Mesenchymal stem cell (in vitro differentiated cells and primary cell): ENCODE measurements around the gene POLD3.

Experiments
- DNase-seq: peaks from one replicate; pipeline ENCODE4 v3.0.0-alpha.2; 2013
- H2AFZ ChIP-seq: one replicate; pipeline ENCODE4 v1.6.1; 2013; ENCODE audit warnings: low read depth, mild to moderate bottlenecking, control low read depth, inconsistent platforms, low read length, moderate library complexity
- H2AK5ac ChIP-seq: 2 replicates; pipeline ENCODE4 v1.6.1; 2013; ENCODE audit warnings: low read length, moderate library complexity, mild to moderate bottlenecking, inconsistent platforms; ENCODE audit not compliant: severe bottlenecking
- H2BK120ac ChIP-seq: one replicate; pipeline ENCODE4 v1.6.1; 2013; ENCODE audit warnings: low read depth, mild to moderate bottlenecking, inconsistent platforms, low read length, moderate library complexity
- H2BK12ac ChIP-seq, 2 experiments: one replicate each; pipeline ENCODE4 v1.6.1; 2013; ENCODE audit warnings: inconsistent platforms in 2 of 2, low read length in 2 of 2, mild to moderate bottlenecking in 2 of 2, moderate library complexity in 2 of 2, control low read depth in 1 of 2
- H2BK15ac ChIP-seq: one replicate; pipeline ENCODE4 v1.6.1; 2013; ENCODE audit warnings: mild to moderate bottlenecking, low read depth, inconsistent platforms; ENCODE audit not compliant: poor library complexity, severe bottlenecking
- H2BK5ac ChIP-seq: 2 replicates; pipeline ENCODE4 v1.6.1; 2013; ENCODE audit warnings: low read depth, mild to moderate bottlenecking, low read length, control low read depth, inconsistent platforms; ENCODE audit not compliant: poor library complexity, severe bottlenecking
- H3K14ac ChIP-seq, 2 experiments: one replicate each; pipeline ENCODE4 v1.6.1; 2013; ENCODE audit warnings: inconsistent platforms in 2 of 2, low read length in 2 of 2, control low read depth in 1 of 2, mild to moderate bottlenecking in 1 of 2, moderate library complexity in 1 of 2
- H3K18ac ChIP-seq, 2 experiments: one replicate each; pipeline ENCODE4 v1.6.1; 2013; ENCODE audit warnings: inconsistent platforms in 2 of 2, low read length in 2 of 2, control low read depth in 1 of 2, low read depth in 1 of 2, mild to moderate bottlenecking in 1 of 2
- H3K23ac ChIP-seq, 2 experiments: one replicate each; pipeline ENCODE4 v1.6.1; 2013; ENCODE audit warnings: inconsistent platforms in 2 of 2, low read length in 2 of 2, mild to moderate bottlenecking in 2 of 2, moderate library complexity in 2 of 2, control low read depth in 1 of 2
- H3K27ac ChIP-seq: 2 replicates; pipeline ENCODE4 v1.5.1; 2013; ENCODE audit warnings: mild to moderate bottlenecking, moderate library complexity, low read length, control low read depth, inconsistent platforms; ENCODE audit not compliant: poor library complexity, severe bottlenecking
- H3K27me3 ChIP-seq, 2 experiments: 2 replicates each; pipeline versions ENCODE4 v1.6.1 to v1.7.0; 2013; ENCODE audit warnings: low read length in 2 of 2, mild to moderate bottlenecking in 2 of 2, moderate library complexity in 2 of 2, control low read depth in 1 of 2, inconsistent platforms in 1 of 2; ENCODE audit not compliant: control insufficient read depth in 1 of 2, insufficient read depth in 1 of 2
- H3K36me3 ChIP-seq, 2 experiments: 2 replicates each; pipeline versions ENCODE4 v1.6.1 to v1.7.0; 2013; ENCODE audit warnings: low read length in 2 of 2, control low read depth in 1 of 2, inconsistent platforms in 1 of 2, low read depth in 1 of 2, mild to moderate bottlenecking in 1 of 2; ENCODE audit not compliant: insufficient read depth in 2 of 2, control insufficient read depth in 1 of 2
- H3K4ac ChIP-seq, 2 experiments: one replicate each; pipeline ENCODE4 v1.6.1; 2013; ENCODE audit warnings: inconsistent platforms in 2 of 2, low read length in 2 of 2, mild to moderate bottlenecking in 2 of 2, moderate library complexity in 2 of 2, control low read depth in 1 of 2, low read depth in 1 of 2
- H3K4me1 ChIP-seq: 2 replicates; pipeline ENCODE4 v1.6.1; 2013; ENCODE audit warnings: low read depth, low read length, control low read depth; ENCODE audit not compliant: control insufficient read depth, insufficient read depth
- H3K4me2 ChIP-seq: 2 replicates; pipeline ENCODE4 v1.6.1; 2013; ENCODE audit warnings: low read length, mild to moderate bottlenecking, inconsistent platforms; ENCODE audit not compliant: poor library complexity, severe bottlenecking
- H3K4me3 ChIP-seq, 2 experiments: 2 replicates each; pipeline versions ENCODE4 v1.5.1 to v1.7.0; 2013; ENCODE audit warnings: low read length in 2 of 2, mild to moderate bottlenecking in 2 of 2, control low read depth in 1 of 2, low read depth in 1 of 2; ENCODE audit not compliant: insufficient read depth in 1 of 2
- H3K79me1 ChIP-seq: replicated peaks from 2 replicates; pipeline ENCODE4 v1.6.1; 2013; ENCODE audit warnings: mild to moderate bottlenecking, control low read depth, low read length, inconsistent platforms; ENCODE audit not compliant: poor library complexity, severe bottlenecking
- H3K9ac ChIP-seq: 2 replicates; pipeline ENCODE4 v1.7.0; 2013; ENCODE audit warnings: mild to moderate bottlenecking, low read length, moderate library complexity
- H3K9me3 ChIP-seq: 2 replicates; pipeline ENCODE4 v1.7.0; 2013; ENCODE audit warnings: mild to moderate bottlenecking, low read length; ENCODE audit not compliant: control insufficient read depth
- H4K8ac ChIP-seq: one replicate; pipeline ENCODE4 v1.6.1; 2013; ENCODE audit warnings: inconsistent platforms, mild to moderate bottlenecking, low read length, moderate library complexity
- H4K91ac ChIP-seq: one replicate; pipeline ENCODE4 v1.6.1; 2013; ENCODE audit warnings: mild to moderate bottlenecking, low read length, inconsistent platforms
- WGBS: methylation state at CpG from one replicate; pipeline ENCODE4 v1.1.7; 2013; ENCODE audit warnings: mixed read lengths; 5-methylcytosine and 5-hydroxymethylcytosine counted together

Gene POLD3

GRCh38 chr11:74572349-74572748 is 20.0 kb upstream of the POLD3 start:
- Histone ChIP-seq H3K27me3 (peaks cover 5 to 10% of the 10 kb centered on the region in 2 experiments), H2BK120ac (no peak overlapping the region), H3K4me1 (peaks cover 2% of the 10 kb centered on the region), H3K9ac (no peak overlapping the region), H2BK15ac (no peak overlapping the region), H4K91ac (no peak overlapping the region), H3K4me3 (no peak overlapping the region), H3K27ac (no peak overlapping the region), H3K9me3 (no peaks in the 10 kb centered on the region), H3K4me2 (no peak overlapping the region), H3K23ac (no peak overlapping the region), H2BK12ac (no peak overlapping the region), H2AFZ (no peak overlapping the region), H2BK5ac (no peak overlapping the region), H4K8ac (no peak overlapping the region), H3K36me3 (no peaks in the 10 kb centered on the region), H3K14ac (no peak overlapping the region), H2AK5ac (no peak overlapping the region), H3K79me1 (no peaks in the 10 kb centered on the region), H3K4ac (no peak overlapping the region), H3K18ac (no peak overlapping the region)
- no peak for DNase-seq
- WGBS: 82% methylated on average over 4 of the region's 4 CpGs

- DNase-seq: no peak
- Histone ChIP-seq H3K4me2 (no peak overlapping the region), H3K36me3 (no peaks in the 10 kb centered on the region), H4K8ac (no peak overlapping the region), H3K18ac (no peak overlapping the region), H3K4me3 (no peak overlapping the region), H3K27me3 (peaks cover 5 to 14% of the 10 kb centered on the region in 2 experiments), H3K14ac (no peak overlapping the region), H3K4me1 (peaks cover 5% of the 10 kb centered on the region), H3K4ac (no peak overlapping the region), H3K27ac (no peak overlapping the region), H4K91ac (no peak overlapping the region), H2BK5ac (no peak overlapping the region), H2BK12ac (no peak overlapping the region), H3K9me3 (no peaks in the 10 kb centered on the region), H2BK120ac (no peak overlapping the region), H2AFZ (no peak overlapping the region), H3K9ac (no peak overlapping the region), H3K23ac (no peak overlapping the region), H2BK15ac (no peak overlapping the region), H2AK5ac (no peak overlapping the region), H3K79me1 (no peaks in the 10 kb centered on the region)
- 94% methylated on average over 6 of the region's 6 CpGs for WGBS
Observed at GRCh38 chr11:74574563-74574962, 17.8 kb upstream of the POLD3 start.

- H3K14ac ChIP-seq: no peak overlapping the region
- H2BK15ac ChIP-seq: no peak overlapping the region
- H3K27ac ChIP-seq: no peak overlapping the region
- H2BK12ac ChIP-seq: no peak overlapping the region
- no peak overlapping the region for H4K91ac ChIP-seq
- no peak overlapping the region for H3K4me2 ChIP-seq
- no peaks in the 10 kb centered on the region for H3K36me3 ChIP-seq
- no peak overlapping the region for H3K18ac ChIP-seq
- no peak overlapping the region for H2AFZ ChIP-seq
- DNase-seq: no peak
- H3K27me3 ChIP-seq: peaks cover 5 to 18% of the 10 kb centered on the region in 2 experiments
- H3K79me1 ChIP-seq: no peaks in the 10 kb centered on the region
- no peak overlapping the region for H2BK5ac ChIP-seq
- no peak overlapping the region for H3K9ac ChIP-seq
- no peak overlapping the region for H2AK5ac ChIP-seq
- 100% methylated on average over 2 of the region's 3 CpGs for WGBS
- no peak overlapping the region for H4K8ac ChIP-seq
- no peak overlapping the region for H2BK120ac ChIP-seq
- no peak overlapping the region for H3K23ac ChIP-seq
- H3K9me3 ChIP-seq: no peaks in the 10 kb centered on the region
- no peak overlapping the region for H3K4me3 ChIP-seq
- H3K4me1 ChIP-seq: peaks cover 5% of the 10 kb centered on the region
- H3K4ac ChIP-seq: no peak overlapping the region
Observed at GRCh38 chr11:74575999-74576398, 16.4 kb upstream of the POLD3 start.

GRCh38 chr11:74577181-74577580 is 15.2 kb upstream of the POLD3 start:
- H3K9me3 ChIP-seq: no peaks in the 10 kb centered on the region
- H3K36me3 ChIP-seq: no peaks in the 10 kb centered on the region
- no peak overlapping the region for H2BK12ac ChIP-seq
- H2AK5ac ChIP-seq: no peak overlapping the region
- no peak overlapping the region for H3K23ac ChIP-seq
- no peak overlapping the region for H3K18ac ChIP-seq
- no peak overlapping the region for H3K14ac ChIP-seq
- no peak overlapping the region for H3K4me2 ChIP-seq
- H3K4me1 ChIP-seq: peaks cover 5% of the 10 kb centered on the region
- no peaks in the 10 kb centered on the region for H3K79me1 ChIP-seq
- H2BK120ac ChIP-seq: no peak overlapping the region
- WGBS: 90% methylated on average over 4 of the region's 4 CpGs
- DNase-seq: no peak
- no peak overlapping the region for H2BK5ac ChIP-seq
- no peak overlapping the region for H3K4ac ChIP-seq
- no peak overlapping the region for H3K27ac ChIP-seq
- H2BK15ac ChIP-seq: no peak overlapping the region
- H3K27me3 ChIP-seq: peaks cover 0 to 18% of the 10 kb centered on the region in 2 experiments
- H4K91ac ChIP-seq: no peak overlapping the region
- no peak overlapping the region for H3K4me3 ChIP-seq
- no peak overlapping the region for H2AFZ ChIP-seq
- H3K9ac ChIP-seq: no peak overlapping the region
- H4K8ac ChIP-seq: no peak overlapping the region
